Measurements from ENCODE around the gene PCDH11X. TPM values are rescaled to one million over a fixed set of nuclear protein-coding genes. Genes with fewer than 3 reads are reported as not detected.
"Not testable (repeated sequence)": the region's sequence is repeated elsewhere in the genome, so short reads cannot be mapped to it uniquely, and the experiment has no call there.

PCDH11X gene
- total RNA-seq, 5 donors from 2014 or later (not counting 1 experiment from before 2014, with no cell fraction given), result not detected

GRCh38 chrX:91781553-91782298 lies 2.6 kb downstream of the PCDH11X start:
- H3K9me3 Mint-ChIP-seq; H3K27ac Mint-ChIP-seq; H3K4me3 ChIP-seq (ENCODE audit: control insufficient read depth in 1 of 2, extremely low read depth in 1 of 2, low read length in 1 of 2); H3K4me1 Mint-ChIP-seq; DNase-seq; POLR2A ChIA-PET; H3K4me1 ChIP-seq (ENCODE audit: control insufficient read depth in 1 of 2, extremely low read depth in 1 of 2, insufficient read depth in 2 of 2, low read length in 2 of 2); H3K27ac ChIP-seq (ENCODE audit: low read length); H3K27me3 ChIP-seq (replicated peaks in 1 of 2; ENCODE audit: control insufficient read depth in 2 of 2, extremely low read depth in 1 of 2, insufficient read depth in 2 of 2, low read length in 1 of 2); CTCF ChIA-PET; H3K36me3 Mint-ChIP-seq; H3K4me3 Mint-ChIP-seq; H3K36me3 ChIP-seq (ENCODE audit: control insufficient read depth in 2 of 2, extremely low read depth in 1 of 2, insufficient read depth in 1 of 2, low read length in 1 of 2); H3K9me3 ChIP-seq; ATAC-seq (replicated peaks in 1 of 4): not testable (repeated sequence)
- H3K27me3 Mint-ChIP-seq, result peaks cover 6 to 24% of the 10 kb centered on the region in 2 donors
- 0% methylated on average over 1 of the region's 58 CpGs for WGBS (ENCODE audit: insufficient coverage)

- H3K4me3 ChIP-seq (ENCODE audit: control insufficient read depth in 1 of 2, extremely low read depth in 1 of 2, low read length in 1 of 2); H3K27ac Mint-ChIP-seq; H3K9me3 ChIP-seq; H3K4me1 ChIP-seq (ENCODE audit: control insufficient read depth in 1 of 2, extremely low read depth in 1 of 2, insufficient read depth in 2 of 2, low read length in 2 of 2); H3K27ac ChIP-seq (ENCODE audit: low read length); H3K4me3 Mint-ChIP-seq; CTCF ChIA-PET; H3K27me3 ChIP-seq (replicated peaks in 1 of 2; ENCODE audit: control insufficient read depth in 2 of 2, extremely low read depth in 1 of 2, insufficient read depth in 2 of 2, low read length in 1 of 2); H3K4me1 Mint-ChIP-seq; H3K36me3 Mint-ChIP-seq; ATAC-seq (replicated peaks in 1 of 4); POLR2A ChIA-PET; DNase-seq; H3K36me3 ChIP-seq (ENCODE audit: control insufficient read depth in 2 of 2, extremely low read depth in 1 of 2, insufficient read depth in 1 of 2, low read length in 1 of 2); H3K9me3 Mint-ChIP-seq: not testable (repeated sequence)
- WGBS (ENCODE audit: insufficient coverage), result no CpG with 5 or more reads among the region's 8 CpGs
- H3K27me3 Mint-ChIP-seq, result peaks cover 6 to 19% of the 10 kb centered on the region in 2 donors
Observed at GRCh38 chrX:91782825-91783224, 3.6 kb downstream of the PCDH11X start.

GRCh38 chrX:91817537-91817936 lies 38.4 kb downstream of the PCDH11X start:
- CTCF ChIA-PET; H3K27me3 ChIP-seq (replicated peaks in 1 of 2; ENCODE audit: control insufficient read depth in 2 of 2, extremely low read depth in 1 of 2, insufficient read depth in 2 of 2, low read length in 1 of 2); H3K27ac Mint-ChIP-seq; H3K36me3 ChIP-seq (ENCODE audit: control insufficient read depth in 2 of 2, extremely low read depth in 1 of 2, insufficient read depth in 1 of 2, low read length in 1 of 2); H3K4me1 Mint-ChIP-seq; H3K27ac ChIP-seq (ENCODE audit: low read length); H3K4me3 ChIP-seq (ENCODE audit: control insufficient read depth in 1 of 2, extremely low read depth in 1 of 2, low read length in 1 of 2); H3K27me3 Mint-ChIP-seq; ATAC-seq (replicated peaks in 1 of 4); H3K9me3 ChIP-seq; H3K4me3 Mint-ChIP-seq; DNase-seq; POLR2A ChIA-PET; H3K36me3 Mint-ChIP-seq; H3K9me3 Mint-ChIP-seq; H3K4me1 ChIP-seq (ENCODE audit: control insufficient read depth in 1 of 2, extremely low read depth in 1 of 2, insufficient read depth in 2 of 2, low read length in 2 of 2): not testable (repeated sequence)
- WGBS (ENCODE audit: insufficient coverage), result no CpG with 5 or more reads among the region's 3 CpGs

- ATAC-seq (replicated peaks in 1 of 4); H3K27me3 Mint-ChIP-seq; H3K4me1 Mint-ChIP-seq; H3K27ac ChIP-seq (ENCODE audit: low read length); H3K4me1 ChIP-seq (ENCODE audit: control insufficient read depth in 1 of 2, extremely low read depth in 1 of 2, insufficient read depth in 2 of 2, low read length in 2 of 2); H3K36me3 ChIP-seq (ENCODE audit: control insufficient read depth in 2 of 2, extremely low read depth in 1 of 2, insufficient read depth in 1 of 2, low read length in 1 of 2); H3K27me3 ChIP-seq (replicated peaks in 1 of 2; ENCODE audit: control insufficient read depth in 2 of 2, extremely low read depth in 1 of 2, insufficient read depth in 2 of 2, low read length in 1 of 2); H3K9me3 Mint-ChIP-seq; H3K27ac Mint-ChIP-seq; DNase-seq; H3K36me3 Mint-ChIP-seq; POLR2A ChIA-PET; H3K9me3 ChIP-seq; CTCF ChIA-PET; H3K4me3 ChIP-seq (ENCODE audit: control insufficient read depth in 1 of 2, extremely low read depth in 1 of 2, low read length in 1 of 2); H3K4me3 Mint-ChIP-seq: not testable (repeated sequence)
- WGBS (ENCODE audit: insufficient coverage), result 100% methylated on average over 1 of the region's 24 CpGs
Observed at GRCh38 chrX:91825321-91825720, 46.1 kb downstream of the PCDH11X start.

Measured in T-cell (primary cell).